ENCODE measurements around the gene TNS1. TPM values are rescaled to one million over a fixed set of nuclear protein-coding genes. Genes with fewer than 3 reads are reported as not detected.

Gene TNS1
- total and polyA plus RNA-seq, 9 of the 15 experiments (the other 6 are each of a cell fraction or from before 2014, with no cell fraction given), result 0.13 to 2.7 (median 0.77) TPM

DNA sequence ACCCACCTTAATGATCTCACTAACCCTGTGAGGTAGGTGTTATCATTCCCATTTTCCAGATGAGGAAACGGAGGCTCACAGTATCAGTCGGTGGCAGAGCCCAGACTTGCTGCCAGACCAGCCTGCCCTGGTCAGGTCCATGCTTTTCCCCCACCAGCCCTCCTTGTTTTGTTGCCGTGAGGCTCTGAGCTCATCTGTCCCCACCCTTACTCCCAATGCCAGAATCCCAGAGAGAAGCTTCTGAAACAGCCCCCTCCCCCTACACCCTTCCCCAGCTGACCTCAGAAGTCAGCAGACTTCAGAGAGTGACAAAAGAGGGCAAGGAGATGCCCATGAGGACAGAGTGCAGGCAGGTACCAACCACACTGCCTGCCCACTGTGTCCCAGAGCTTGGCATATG, 20.8 kb upstream of the TNS1 start (continued):
- TF ChIP-seq CHD4 (IDR thresholded peaks at IDR 0.05; ENCODE audit: insufficient read depth, insufficient replicate concordance, low read depth, low read length, poor library complexity, severe bottlenecking) (no peak), SIX5 (IDR thresholded peaks at IDR 0.05; ENCODE audit: borderline replicate concordance in 1 of 2, insufficient read depth in 1 of 2, low read depth in 1 of 2, low read length in 2 of 2) (no peak)

DNA sequence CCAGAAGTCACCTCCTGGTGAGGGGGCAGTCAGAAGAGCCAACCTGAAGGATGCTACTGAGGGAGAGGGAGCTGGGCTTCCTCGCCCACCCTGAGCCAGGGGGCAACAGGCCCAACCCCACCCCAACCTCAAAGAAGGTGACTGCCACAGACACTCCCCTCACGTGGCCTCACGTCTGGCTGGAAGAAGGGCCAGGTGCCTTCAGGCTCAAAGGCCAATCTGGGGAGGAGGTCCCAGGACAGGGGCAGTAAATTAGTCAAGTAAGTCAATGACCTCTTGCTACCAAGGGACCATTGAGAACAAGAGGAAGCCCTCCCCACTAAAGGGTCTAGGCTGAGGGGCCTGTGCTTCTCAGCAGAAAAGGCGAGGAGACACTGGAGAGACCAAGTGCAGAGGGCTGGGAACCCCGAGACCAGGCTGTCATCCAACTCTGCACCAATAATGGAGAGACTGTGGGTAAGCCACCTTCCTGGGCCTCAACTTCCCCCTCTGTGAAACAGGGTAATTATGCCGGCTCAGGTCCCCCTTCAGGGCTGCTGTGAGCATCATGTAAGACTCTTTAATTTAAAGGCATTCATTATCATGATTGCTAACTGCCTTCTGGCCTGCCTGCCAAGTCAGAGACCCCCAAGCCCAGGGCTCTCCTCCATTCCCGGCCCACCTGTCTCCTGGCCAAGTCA, 20.2 kb upstream of the TNS1 start:
- Histone ChIP-seq H3K27ac (ENCODE audit: extremely low read depth, low read depth, low read length) (no peak overlapping the region), H2AFZ (ENCODE audit: low read depth, low read length) (no peak overlapping the region), H3K36me3 (ENCODE audit: control insufficient read depth, insufficient read depth, low read length) (no peaks in the 10 kb centered on the region), H3K27me3 (ENCODE audit: control insufficient read depth in 2 of 2, insufficient read depth in 2 of 2, low read length in 2 of 2) (peaks cover 0 to 7% of the 10 kb centered on the region in 2 experiments; a peak in 1 of 5 replicates), H4K20me1 (replicated peaks; ENCODE audit: control insufficient read depth, insufficient read depth, low read length) (no peaks in the 10 kb centered on the region), H3K4me3 (no peak overlapping the region), H3K9me1 (ENCODE audit: control insufficient read depth, insufficient read depth, low read length) (no peaks in the 10 kb centered on the region), H3K79me2 (ENCODE audit: control insufficient read depth, insufficient read depth, low read length) (no peaks in the 10 kb centered on the region), H3K9ac (ENCODE audit: insufficient read depth in 1 of 2, low read depth in 2 of 2, low read length in 2 of 2) (no peak overlapping the region), H3K4me2 (ENCODE audit: insufficient read depth, low read length) (no peak overlapping the region), H3K4me1 (replicated peaks in 1 of 2; ENCODE audit: control insufficient read depth in 2 of 2, insufficient read depth in 2 of 2, low read length in 2 of 2) (no peaks in the 10 kb centered on the region), H3K9me3 (replicated peaks; ENCODE audit: control insufficient read depth, insufficient read depth, low read depth, low read length) (no peaks in the 10 kb centered on the region)
- ATAC-seq, result no peak
- FAIRE-seq, result no peak
- in situ Hi-C loops (cut with MboI), result no loop called here
- no peak for TF ChIP-seq ZNF695 (CRISPR knock-in tag; IDR thresholded peaks at IDR 0.05)
- TF ChIP-seq XRCC5 (IDR thresholded peaks at IDR 0.05; ENCODE audit: low read depth, low read length), result no peak
- no peak for TF ChIP-seq ZNF316 (IDR thresholded peaks at IDR 0.05)
- no peak for TF ChIP-seq CEBPG (CRISPR knock-in tag; IDR thresholded peaks at IDR 0.05)
- no peak for TF ChIP-seq CEBPG (tag; conservative IDR thresholded peaks at IDR 0.05 in 1 of 2, IDR thresholded peaks at IDR 0.05 in 1 of 2)
- no peak for TF ChIP-seq ZBTB7A (IDR thresholded peaks at IDR 0.05; ENCODE audit: borderline replicate concordance, control insufficient read depth, low read depth, low read length)
- TF ChIP-seq, protein P1, sequence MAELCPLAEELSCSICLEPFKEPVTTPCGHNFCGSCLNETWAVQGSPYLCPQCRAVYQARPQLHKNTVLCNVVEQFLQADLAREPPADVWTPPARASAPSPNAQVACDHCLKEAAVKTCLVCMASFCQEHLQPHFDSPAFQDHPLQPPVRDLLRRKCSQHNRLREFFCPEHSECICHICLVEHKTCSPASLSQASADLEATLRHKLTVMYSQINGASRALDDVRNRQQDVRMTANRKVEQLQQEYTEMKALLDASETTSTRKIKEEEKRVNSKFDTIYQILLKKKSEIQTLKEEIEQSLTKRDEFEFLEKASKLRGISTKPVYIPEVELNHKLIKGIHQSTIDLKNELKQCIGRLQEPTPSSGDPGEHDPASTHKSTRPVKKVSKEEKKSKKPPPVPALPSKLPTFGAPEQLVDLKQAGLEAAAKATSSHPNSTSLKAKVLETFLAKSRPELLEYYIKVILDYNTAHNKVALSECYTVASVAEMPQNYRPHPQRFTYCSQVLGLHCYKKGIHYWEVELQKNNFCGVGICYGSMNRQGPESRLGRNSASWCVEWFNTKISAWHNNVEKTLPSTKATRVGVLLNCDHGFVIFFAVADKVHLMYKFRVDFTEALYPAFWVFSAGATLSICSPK (IDR thresholded peaks at IDR 0.05; ENCODE audit: borderline replicate concordance), result no peak
- no peak for TF ChIP-seq THRAP3 (IDR thresholded peaks at IDR 0.05; ENCODE audit: borderline replicate concordance)
- no peak for TF ChIP-seq MYNN (IDR thresholded peaks at IDR 0.05)
- TF ChIP-seq MYNN (CRISPR knock-in tag; IDR thresholded peaks at IDR 0.05), result no peak
- TF ChIP-seq, protein P2, sequence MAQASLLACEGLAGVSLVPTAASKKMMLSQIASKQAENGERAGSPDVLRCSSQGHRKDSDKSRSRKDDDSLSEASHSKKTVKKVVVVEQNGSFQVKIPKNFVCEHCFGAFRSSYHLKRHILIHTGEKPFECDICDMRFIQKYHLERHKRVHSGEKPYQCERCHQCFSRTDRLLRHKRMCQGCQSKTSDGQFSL (CRISPR knock-in tag; IDR thresholded peaks at IDR 0.05), result no peak
- TF ChIP-seq, protein P2 (tag; IDR thresholded peaks at IDR 0.05), result no peak
- TF ChIP-seq HDGF (IDR thresholded peaks at IDR 0.05), result no peak
- TF ChIP-seq FOXA3 (CRISPR knock-in tag; conservative IDR thresholded peaks at IDR 0.05 in 1 of 2, IDR thresholded peaks at IDR 0.05 in 1 of 2), result no peak
- BruUV-seq (replicated peaks), result no TSS peak
- CTCF ChIA-PET (ENCODE audit: low intra/inter-chr PET ratio), result no interaction called here
- intact Hi-C loops (cut with micrococcal nuclease), result no loop called here
- no peak for DNase-seq (ENCODE audit: extremely low read depth in 1 of 4, low spot score in 3 of 4)
- 2% methylated on average over 4 of the region's 7 CpGs for whole genome bisulfite sequencing (ENCODE audit: insufficient coverage, low coverage, missing lambda C conversion rate)
- POLR2A ChIA-PET, result no interaction called here

Data from K562 (cell line).